ENCODE measurements around the gene WDR7. TPM values are rescaled to one million over a fixed set of nuclear protein-coding genes. Genes with fewer than 3 reads are reported as not detected.

The WDR7 gene
- total and polyA plus RNA-seq, 7 donors = 3.7 to 45.3 (median 28.5) TPM

GRCh38 chr18:57015451-57015850, 364.3 kb downstream of the WDR7 start:
- intact Hi-C loops (cut with DNase I) = no loop called here
- Histone ChIP-seq H3K9me3 (no peaks in the 10 kb centered on the region), H3K4me1 (peaks cover 0 to 4% (median 0%) of the 10 kb centered on the region in 4 donors), H3K36me3 (peaks cover 0 to 3% (median 0%) of the 10 kb centered on the region in 4 donors), H3K27ac (no peak overlapping the region), H3K27me3 (no peaks in the 10 kb centered on the region), H3K4me3 (no peak overlapping the region)
- TF ChIP-seq POLR2A (IDR thresholded peaks at IDR 0.05) = no peak
- TF ChIP-seq POLR2AphosphoS5 (IDR thresholded peaks at IDR 0.05) = no peak
- TF ChIP-seq EP300 (IDR thresholded peaks at IDR 0.05) = no peak
- TF ChIP-seq CTCF (IDR thresholded peaks at IDR 0.05) = no peak
- DNase-seq = no peak
- WGBS, 2 donors = 95 to 97% methylated on average over 7 of the region's 7 CpGs

- Histone ChIP-seq H3K36me3 (peaks cover 0 to 29% (median 4%) of the 10 kb centered on the region in 4 donors), H3K9me3 (no peaks in the 10 kb centered on the region), H3K27me3 (no peaks in the 10 kb centered on the region), H3K4me1 (peaks cover 0 to 4% (median 0%) of the 10 kb centered on the region in 4 donors), H3K4me3 (no peak overlapping the region), H3K27ac (no peak overlapping the region)
- 96 to 98% methylated on average over 3 of the region's 3 CpGs for WGBS, 2 donors
- intact Hi-C loops (cut with DNase I) = no loop called here
- TF ChIP-seq POLR2AphosphoS5 (IDR thresholded peaks at IDR 0.05) = no peak
- no peak for TF ChIP-seq CTCF (IDR thresholded peaks at IDR 0.05)
- TF ChIP-seq POLR2A (IDR thresholded peaks at IDR 0.05) = no peak
- no peak for TF ChIP-seq EP300 (IDR thresholded peaks at IDR 0.05)
- DNase-seq = no peak
Measured at GRCh38 chr18:57018845-57019244, 367.7 kb downstream of the WDR7 start.

- 79 to 87% methylated on average over 4 of the region's 4 CpGs for WGBS, 2 donors
- intact Hi-C loops (cut with DNase I) = no loop called here
- TF ChIP-seq POLR2A (IDR thresholded peaks at IDR 0.05) = no peak
- no peak for TF ChIP-seq EP300 (IDR thresholded peaks at IDR 0.05)
- TF ChIP-seq CTCF (IDR thresholded peaks at IDR 0.05) = no peak
- no peak for TF ChIP-seq POLR2AphosphoS5 (IDR thresholded peaks at IDR 0.05)
- Histone ChIP-seq H3K27me3 (no peaks in the 10 kb centered on the region), H3K4me1 (no peaks in the 10 kb centered on the region), H3K9me3 (no peaks in the 10 kb centered on the region), H3K36me3 (peaks cover 5 to 40% (median 7%) of the 10 kb centered on the region in 4 donors), H3K27ac (no peak overlapping the region), H3K4me3 (no peak overlapping the region)
- no peak for DNase-seq
Measured at GRCh38 chr18:57022716-57023115, 371.6 kb downstream of the WDR7 start.

GRCh38 chr18:57023275-57023882, 372.2 kb downstream of the WDR7 start:
- intact Hi-C loops (cut with DNase I) = no loop called here
- Histone ChIP-seq H3K9me3 (no peaks in the 10 kb centered on the region), H3K36me3 (peaks cover 5 to 46% (median 7%) of the 10 kb centered on the region in 4 donors), H3K27me3 (no peaks in the 10 kb centered on the region), H3K27ac (no peak overlapping the region), H3K4me1 (no peaks in the 10 kb centered on the region), H3K4me3 (no peak overlapping the region)
- no peak for DNase-seq
- no peak for TF ChIP-seq POLR2A (IDR thresholded peaks at IDR 0.05)
- no peak for TF ChIP-seq POLR2AphosphoS5 (IDR thresholded peaks at IDR 0.05)
- TF ChIP-seq CTCF (IDR thresholded peaks at IDR 0.05) = no peak
- TF ChIP-seq EP300 (IDR thresholded peaks at IDR 0.05) = no peak
- 46 to 60% methylated on average over 3 of the region's 3 CpGs for WGBS, 2 donors

- no peak for TF ChIP-seq CTCF (IDR thresholded peaks at IDR 0.05)
- TF ChIP-seq POLR2A (IDR thresholded peaks at IDR 0.05) = no peak
- no peak for TF ChIP-seq POLR2AphosphoS5 (IDR thresholded peaks at IDR 0.05)
- no peak for TF ChIP-seq EP300 (IDR thresholded peaks at IDR 0.05)
- Histone ChIP-seq H3K36me3 (peaks cover 6 to 63% (median 13%) of the 10 kb centered on the region in 4 donors), H3K27ac (no peak overlapping the region), H3K4me3 (no peak overlapping the region), H3K9me3 (no peaks in the 10 kb centered on the region), H3K4me1 (no peaks in the 10 kb centered on the region), H3K27me3 (no peaks in the 10 kb centered on the region)
- 84 to 92% methylated on average over 4 of the region's 4 CpGs for WGBS, 2 donors
- intact Hi-C loops (cut with DNase I) = no loop called here
- DNase-seq = no peak
Measured at GRCh38 chr18:57025540-57025939, 374.4 kb downstream of the WDR7 start.
